K562 (cell line): Measurements from ENCODE around the gene SRL. TPM values are rescaled to one million over a fixed set of nuclear protein-coding genes. Genes with fewer than 3 reads are reported as not detected.

Source experiments
- ATF4 ChIP-seq: fragments of 450-650 bp; formaldehyde crosslinking; IDR thresholded peaks from 2 replicates; pipeline ENCODE4 v1.4.0; 2022; ENCODE audit warnings: mild to moderate bottlenecking, moderate library complexity
- CC2D1A ChIP-seq: fragments of 450-650 bp; IDR thresholded peaks from 2 replicates; pipeline ENCODE4 v1.6.1; 2017; ENCODE audit warnings: mild to moderate bottlenecking
- GABPA ChIP-seq: fragments of 200-800 bp; sonication (Bioruptor generic); conservative IDR thresholded peaks from 2 replicates; pipeline ENCODE4 v1.6.1; 2016; ENCODE audit warnings: low read depth, missing genetic modification characterization, missing compliant biosample characterization
- GTF2A2 ChIP-seq: IDR thresholded peaks from 2 replicates; pipeline ENCODE4 v1.6.1; 2016; ENCODE audit warnings: mild to moderate bottlenecking, missing genetic modification characterization, missing compliant biosample characterization
- SETDB1 ChIP-seq: IDR thresholded peaks from one replicate; pipeline ENCODE4 v1.6.1; 2012; ENCODE audit warnings: low read length, control low read depth, inconsistent platforms
- SMAD2 ChIP-seq: fragments of 150-350 bp; IDR thresholded peaks from 2 replicates; pipeline ENCODE4 v1.6.1; 2014; ENCODE audit warnings: low read depth, mild to moderate bottlenecking, low read length
- STAT6 ChIP-seq: sonication (generic); formaldehyde crosslinking; IDR thresholded peaks from 2 replicates; pipeline ENCODE4 v1.8.1; 2023; ENCODE audit warnings: mild to moderate bottlenecking, missing genetic modification reagents
- ZNF780A ChIP-seq: fragments of 250-450 bp; sonication (Bioruptor Pico); IDR thresholded peaks from 2 replicates; pipeline ENCODE4 v1.5.0; 2021; ENCODE audit warnings: mild to moderate bottlenecking
- polyA plus RNA-seq, 8 experiments: library from polyadenylated mRNA; depleted of rRNA in 4 of 8; stranded (reverse) in 5 of 8; unstranded in 3 of 8; fragments of >200 nt; fragmentation: Nextera tagmentation in 2 of 8; fragmentation: Illumina TruSeq in 1 of 8; extraction: Ambion mirVana in 2 of 8; extraction: Trizol in 1 of 8; gene quantifications; 2 replicates each; pipeline versions ENCODE4 v1.2.1 to v1.2.3, GENCODE V29; 2011 to 2014; ENCODE audit warnings: inconsistent platforms in 1 of 8, missing spikeins in 1 of 8
- total RNA-seq, 7 experiments: library from RNA; depleted of rRNA in 6 of 7; stranded (reverse); fragments of >200 nt in 6 of 7; fragmentation: Illumina TruSeq in 2 of 7; extraction: Trizol in 2 of 7; gene quantifications; 2 replicates each; pipeline versions ENCODE4 v1.2.1 to v1.2.3, GENCODE V29; 2011 to 2021; ENCODE audit warnings: low replicate concordance in 1 of 7

Gene SRL
- total and polyA plus RNA-seq, 9 of the 15 experiments (the other 6 are each of a cell fraction or from before 2014, with no cell fraction given) = 0.01 TPM; not detected in 8

DNA sequence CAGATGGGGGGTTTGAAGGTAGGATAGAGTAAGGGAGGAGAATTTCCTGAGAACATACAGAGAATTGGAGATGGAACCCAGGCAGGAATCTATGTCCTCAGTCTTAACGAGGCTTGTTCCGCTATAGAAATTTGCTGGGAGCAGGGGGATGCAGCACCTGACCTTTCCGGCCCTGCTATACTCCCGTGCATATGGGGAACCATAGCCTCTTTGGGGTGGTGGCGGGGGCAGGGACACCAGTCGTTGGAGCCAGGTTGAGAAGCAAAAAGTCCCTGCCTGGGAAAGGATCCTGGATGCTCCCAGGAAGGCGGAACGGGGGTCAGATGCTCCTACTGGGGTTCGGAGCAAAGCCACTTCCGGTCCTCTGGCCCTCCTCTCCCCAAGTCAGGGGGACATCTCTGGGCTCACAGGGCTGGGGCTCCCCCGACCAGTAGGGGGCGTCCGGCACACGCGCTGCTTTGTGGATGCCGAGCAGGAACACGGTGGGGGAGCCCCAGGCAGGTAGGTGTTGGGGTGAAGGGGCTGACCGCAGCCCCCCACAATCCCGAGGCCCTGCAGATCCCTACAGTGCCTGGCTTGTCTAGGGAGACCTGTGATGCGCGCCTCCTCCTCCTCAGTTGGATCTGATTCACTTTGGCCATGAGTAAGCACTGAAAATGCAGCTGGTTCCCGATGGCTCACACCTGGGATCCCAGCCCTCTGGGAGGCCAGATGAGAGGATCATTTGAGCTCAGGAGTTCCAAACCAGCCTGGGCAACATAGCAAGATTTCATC lies 46.5 kb upstream of the SRL start (continued):
- TF ChIP-seq STAT6 (CRISPR knock-in tag) (no peak), ZNF780A (CRISPR knock-in tag) (no peak), GABPA (tag) (peak; percentile 77), SETDB1 (no peak), ATF4 (CRISPR knock-in tag) (no peak), CC2D1A (peak; percentile 56; the same call in 1 of the 2 replicates), SMAD2 (no peak), GTF2A2 (no peak)
